Measurements from ENCODE around the gene EFNA2. TPM values are rescaled to one million over a fixed set of nuclear protein-coding genes. Genes with fewer than 3 reads are reported as not detected.

The EFNA2 gene
- total RNA-seq, 4 donors from 2014 or later, result 30.5 to 112 (median 40.6) TPM

DNA sequence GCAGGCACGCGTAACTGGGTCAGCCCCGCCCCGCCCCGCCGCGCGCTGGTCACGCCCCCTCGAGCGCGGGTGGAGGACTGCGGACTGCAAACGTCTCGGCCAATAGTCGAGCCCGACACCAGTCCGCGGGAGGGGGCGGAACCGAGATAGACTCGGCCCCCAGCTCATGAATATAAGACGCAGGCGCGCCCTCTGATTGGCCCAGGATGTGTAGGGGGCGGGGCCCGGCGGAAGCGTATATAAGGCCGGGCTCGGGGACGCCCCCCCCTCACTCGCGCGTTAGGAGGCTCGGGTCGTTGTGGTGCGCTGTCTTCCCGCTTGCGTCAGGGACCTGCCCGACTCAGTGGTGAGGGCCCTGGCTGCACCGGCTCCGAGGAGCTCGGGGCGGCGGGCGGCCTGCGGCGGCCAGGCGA is 16.6 kb upstream of the EFNA2 start, which contains the start of gene CIRBP:
Gene CIRBP, plus strand, starts transcription at position 268 of the 413 bp plus-strand sequence. CDS start 1,602 bp downstream, outside the sequence.
- peak within 1 kb of the TSS; percentile 98 to 100 (median 100) for H3K27ac ChIP-seq
- 1% methylated on average over 44 of the region's 50 CpGs; no CpG with 5 or more reads in 1 of the 2 donors for WGBS, 2 donors (ENCODE audit: low coverage in 1 of 2)
- in situ Hi-C loops (cut with MboI; ENCODE audit: low pct_ligation_motif_present in 1 of 4, low pct_unique_long_range_greater_than_20kb in 1 of 4, low sequenced_read_pairs in 3 of 4), result no loop called here
- intact Hi-C loops (cut with DNase I; ENCODE audit: low total_unique reads), result no loop called here
- peak; percentile 100 for DNase-seq
- no peaks in the 10 kb centered on the region for H3K9me3 ChIP-seq
- H3K4me3 ChIP-seq, result peak within 1 kb of the TSS; percentile 71 to 85 (median 74)
- H3K36me3 ChIP-seq, result peaks cover 0 to 21% (median 9%) of the 10 kb centered on the region in 4 donors
- no peaks in the 10 kb centered on the region for H3K27me3 ChIP-seq
- TF ChIP-seq, protein P1, sequence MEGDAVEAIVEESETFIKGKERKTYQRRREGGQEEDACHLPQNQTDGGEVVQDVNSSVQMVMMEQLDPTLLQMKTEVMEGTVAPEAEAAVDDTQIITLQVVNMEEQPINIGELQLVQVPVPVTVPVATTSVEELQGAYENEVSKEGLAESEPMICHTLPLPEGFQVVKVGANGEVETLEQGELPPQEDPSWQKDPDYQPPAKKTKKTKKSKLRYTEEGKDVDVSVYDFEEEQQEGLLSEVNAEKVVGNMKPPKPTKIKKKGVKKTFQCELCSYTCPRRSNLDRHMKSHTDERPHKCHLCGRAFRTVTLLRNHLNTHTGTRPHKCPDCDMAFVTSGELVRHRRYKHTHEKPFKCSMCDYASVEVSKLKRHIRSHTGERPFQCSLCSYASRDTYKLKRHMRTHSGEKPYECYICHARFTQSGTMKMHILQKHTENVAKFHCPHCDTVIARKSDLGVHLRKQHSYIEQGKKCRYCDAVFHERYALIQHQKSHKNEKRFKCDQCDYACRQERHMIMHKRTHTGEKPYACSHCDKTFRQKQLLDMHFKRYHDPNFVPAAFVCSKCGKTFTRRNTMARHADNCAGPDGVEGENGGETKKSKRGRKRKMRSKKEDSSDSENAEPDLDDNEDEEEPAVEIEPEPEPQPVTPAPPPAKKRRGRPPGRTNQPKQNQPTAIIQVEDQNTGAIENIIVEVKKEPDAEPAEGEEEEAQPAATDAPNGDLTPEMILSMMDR (IDR thresholded peaks at IDR 0.05), result no peak
- TF ChIP-seq POLR2AphosphoS5 (IDR thresholded peaks at IDR 0.05), result peak; percentile 94 to 100 (median 99)
- TF ChIP-seq POLR2A (IDR thresholded peaks at IDR 0.05), result peak; percentile 97
- H3K4me1 ChIP-seq, result peaks cover 65 to 83% (median 79%) of the 10 kb centered on the region in 4 donors

DNA sequence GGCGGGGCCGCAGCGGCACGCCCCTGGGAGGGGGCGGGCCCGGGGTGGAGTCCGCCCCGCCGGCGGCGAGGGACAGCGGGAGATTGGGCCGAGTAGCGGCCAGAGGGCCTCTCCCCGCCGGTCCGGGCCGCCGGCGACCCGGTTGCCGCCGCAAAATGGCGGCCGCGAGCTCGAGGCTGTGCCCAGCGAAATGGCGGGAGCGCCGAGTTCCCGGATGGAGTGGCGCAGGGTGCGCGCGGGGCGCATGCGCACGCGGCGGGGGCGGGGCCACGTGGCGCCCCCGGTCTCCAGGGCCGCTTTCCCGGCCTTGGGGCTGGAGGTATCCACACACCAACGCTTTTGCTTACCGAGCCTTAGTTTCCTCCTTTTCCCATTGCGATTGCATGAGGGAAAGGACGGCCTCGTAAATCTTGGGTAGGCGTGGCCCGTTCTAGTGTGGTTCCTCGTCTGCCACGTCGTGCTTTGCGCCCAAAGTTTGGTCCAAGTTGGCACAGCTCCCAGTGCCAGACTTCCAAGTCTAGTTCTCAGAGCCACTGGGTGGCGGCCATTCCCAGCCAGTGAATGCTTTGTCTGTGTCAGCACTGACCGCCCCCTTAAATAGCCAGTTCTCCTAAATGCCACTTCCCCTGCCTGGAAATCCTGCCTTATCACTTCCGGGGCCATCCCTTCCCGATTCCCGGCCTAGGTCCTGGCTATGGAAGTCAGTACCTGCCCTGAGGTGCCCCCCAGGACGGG is 16.0 kb upstream of the EFNA2 start:
- 0% methylated on average over 28 of the region's 64 CpGs; no CpG with 5 or more reads in 1 of the 2 donors for WGBS, 2 donors (ENCODE audit: low coverage in 1 of 2)
- Histone ChIP-seq H3K9me3 (no peaks in the 10 kb centered on the region), H3K27ac (peak overlapping the region; percentile 98 to 100 (median 100)), H3K27me3 (no peaks in the 10 kb centered on the region), H3K36me3 (peaks cover 0 to 27% (median 12%) of the 10 kb centered on the region in 4 donors), H3K4me3 (peak overlapping the region; percentile 71 to 85 (median 74)), H3K4me1 (peaks cover 70 to 89% (median 85%) of the 10 kb centered on the region in 4 donors)
- TF ChIP-seq POLR2A (IDR thresholded peaks at IDR 0.05) (no peak), POLR2AphosphoS5 (IDR thresholded peaks at IDR 0.05) (peak in 1 of 3 donors; percentile 10), EP300 (IDR thresholded peaks at IDR 0.05; ENCODE audit: low read depth) (peak; percentile 30)
- TF ChIP-seq, protein P1 (IDR thresholded peaks at IDR 0.05), result no peak
- in situ Hi-C loops (cut with MboI; ENCODE audit: low pct_ligation_motif_present in 1 of 4, low pct_unique_long_range_greater_than_20kb in 1 of 4, low sequenced_read_pairs in 3 of 4), result no loop called here
- peak; percentile 89 for DNase-seq
- intact Hi-C loops (cut with DNase I; ENCODE audit: low total_unique reads), result no loop called here

DNA sequence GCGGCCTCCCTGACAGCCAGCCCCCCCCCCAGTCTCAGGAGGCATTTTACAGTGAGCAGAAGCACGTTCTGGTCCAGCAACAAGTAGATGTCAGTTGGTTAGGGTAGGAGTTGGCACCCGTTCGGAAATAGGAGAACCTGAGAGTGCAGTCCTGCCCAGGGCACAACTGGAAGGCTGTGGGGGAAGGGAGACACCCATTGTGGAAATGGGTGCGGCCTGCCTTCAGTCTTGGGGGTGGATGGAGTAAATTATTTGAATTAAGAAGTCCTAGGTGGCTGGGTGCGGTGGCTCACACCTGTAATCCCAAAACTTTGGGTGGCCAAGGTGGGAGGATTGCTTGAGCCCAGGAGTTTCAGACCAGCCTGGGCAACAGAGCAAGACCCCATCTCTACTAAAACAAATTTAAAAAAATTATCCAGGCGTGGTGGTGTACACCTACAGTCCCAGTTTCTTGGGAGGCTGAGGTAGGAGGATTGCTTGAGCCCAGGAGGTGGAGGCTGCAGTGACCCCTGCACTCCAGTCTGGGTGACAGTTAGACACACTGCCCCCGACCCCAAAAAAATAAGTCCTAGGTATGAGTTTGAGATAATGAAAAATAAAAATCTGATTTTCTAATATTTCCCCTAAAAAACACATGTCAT is 15.3 kb upstream of the EFNA2 start:
- intact Hi-C loops (cut with DNase I; ENCODE audit: low total_unique reads), result no loop called here
- WGBS, 2 donors (ENCODE audit: low coverage in 1 of 2), result 14 to 24% methylated on average over 2 to 8 of the region's 8 CpGs
- in situ Hi-C loops (cut with MboI; ENCODE audit: low pct_ligation_motif_present in 1 of 4, low pct_unique_long_range_greater_than_20kb in 1 of 4, low sequenced_read_pairs in 3 of 4), result no loop called here
- Histone ChIP-seq H3K27me3 (no peaks in the 10 kb centered on the region), H3K36me3 (peaks cover 0 to 28% (median 13%) of the 10 kb centered on the region in 4 donors), H3K4me1 (peaks cover 73 to 89% (median 86%) of the 10 kb centered on the region in 4 donors), H3K4me3 (peak overlapping the region; percentile 71 to 85 (median 74)), H3K27ac (peak overlapping the region; percentile 98 to 100 (median 100)), H3K9me3 (no peaks in the 10 kb centered on the region)
- no peak for DNase-seq
- TF ChIP-seq EP300 (IDR thresholded peaks at IDR 0.05; ENCODE audit: low read depth) (no peak), POLR2AphosphoS5 (IDR thresholded peaks at IDR 0.05) (no peak), POLR2A (IDR thresholded peaks at IDR 0.05) (no peak)
- TF ChIP-seq, protein P1 (IDR thresholded peaks at IDR 0.05), result no peak
